Measurements from ENCODE around the gene RGL1.

DNA sequence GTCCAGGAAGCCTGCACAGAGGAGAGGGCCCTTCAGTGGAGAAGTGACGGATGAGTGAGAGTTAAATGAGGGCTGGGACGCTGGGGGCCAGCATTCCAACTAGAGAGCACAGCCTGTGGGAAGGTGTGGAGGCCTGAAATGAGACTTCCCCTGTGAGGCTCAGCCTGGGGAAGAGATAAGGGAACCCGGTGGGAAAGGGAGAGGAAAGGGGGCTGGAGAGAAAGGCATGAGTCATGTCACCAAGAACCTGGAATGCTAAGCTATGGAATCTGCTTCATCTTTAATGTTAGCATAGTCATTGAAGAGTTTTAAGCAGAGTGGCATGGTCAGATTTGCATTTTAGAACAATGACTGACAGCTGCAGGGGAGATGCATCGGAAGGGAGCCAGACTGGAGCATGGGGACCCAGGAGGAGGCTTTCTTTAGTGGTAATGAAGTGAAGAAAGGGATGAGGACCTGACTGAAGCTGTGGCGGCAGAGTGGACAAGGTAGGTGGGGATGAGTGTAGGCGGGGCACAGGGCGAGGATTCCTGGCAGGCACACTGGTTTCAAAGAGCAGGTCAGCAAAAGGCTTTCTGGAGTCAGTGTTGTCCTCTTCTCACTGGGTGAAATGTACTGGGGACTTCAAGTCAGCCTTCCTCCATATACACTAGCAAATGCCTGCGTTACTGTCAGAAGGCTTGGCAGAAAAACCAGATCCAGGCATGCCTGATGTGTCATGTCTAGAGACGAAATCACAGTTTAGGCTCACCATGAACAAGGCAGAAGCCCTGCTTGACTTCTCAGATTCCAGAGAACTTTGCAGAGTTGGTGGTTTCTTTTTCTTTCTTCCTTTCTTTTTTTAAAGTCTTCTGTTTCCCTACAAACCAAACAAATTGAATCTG is 8.0 kb downstream of the RGL1 start:
- TF ChIP-seq POLR2A (IDR thresholded peaks at IDR 0.05; ENCODE audit: low read length) (no peak), GATA1 (IDR thresholded peaks at IDR 0.05; ENCODE audit: low read depth, low read length) (no peak)

All from erythroblast (primary cell).